DND-41 (cell line): ENCODE data around the gene METTL3.

Source experiments
- EZH2 ChIP-seq: IDR thresholded peaks from 3 replicates; pipeline ENCODE4 v1.6.1; 2012; ENCODE audit warnings: borderline replicate concordance, low read depth, mild to moderate bottlenecking, moderate library complexity, low read length, inconsistent platforms; ENCODE audit not compliant: severe bottlenecking
- TF ChIP-seq, protein P1 (sequence below): IDR thresholded peaks from 2 replicates; pipeline ENCODE4 v1.5.1; 2012; ENCODE audit warnings: borderline replicate concordance, low read length, moderate library complexity, mild to moderate bottlenecking; ENCODE audit not compliant: poor library complexity, severe bottlenecking; ENCODE audit errors: extremely low read depth

DNA sequence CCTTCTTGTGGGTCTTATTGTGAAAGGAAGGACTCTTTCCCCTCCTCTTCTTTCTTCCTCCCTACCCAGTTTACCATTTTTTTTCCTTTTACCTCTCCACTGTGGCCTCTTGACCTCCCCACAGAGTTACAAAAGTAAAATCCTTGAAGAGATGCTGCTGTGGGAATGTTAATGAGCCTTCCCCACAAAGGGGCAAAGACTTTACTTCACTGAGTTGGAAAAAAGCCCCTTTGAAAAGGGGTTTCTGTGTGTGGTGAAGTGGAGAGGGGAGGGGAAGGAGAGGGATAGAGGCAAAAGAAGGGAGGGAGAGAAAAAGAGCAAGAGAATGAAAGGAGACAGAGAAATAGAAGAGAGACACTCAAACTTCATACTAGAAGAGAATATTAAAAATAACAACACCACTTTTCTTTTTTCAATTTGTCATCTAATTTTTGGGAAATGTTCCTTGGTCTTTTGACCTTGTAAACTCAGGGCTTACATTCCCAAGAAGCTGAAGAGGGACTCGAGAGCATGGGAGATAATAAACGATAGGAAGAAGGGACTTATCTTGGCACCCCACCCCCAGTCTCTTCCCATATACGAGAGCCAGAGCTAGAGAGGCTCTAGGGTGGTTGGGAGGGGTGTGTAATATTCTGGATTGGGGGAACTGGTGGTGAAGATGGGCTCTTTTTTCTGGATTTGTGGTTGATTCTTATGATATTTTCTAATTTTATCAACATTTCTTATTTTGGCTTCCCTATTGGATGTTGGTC is 28.2 kb upstream of the METTL3 start:
- TF ChIP-seq, protein P1, sequence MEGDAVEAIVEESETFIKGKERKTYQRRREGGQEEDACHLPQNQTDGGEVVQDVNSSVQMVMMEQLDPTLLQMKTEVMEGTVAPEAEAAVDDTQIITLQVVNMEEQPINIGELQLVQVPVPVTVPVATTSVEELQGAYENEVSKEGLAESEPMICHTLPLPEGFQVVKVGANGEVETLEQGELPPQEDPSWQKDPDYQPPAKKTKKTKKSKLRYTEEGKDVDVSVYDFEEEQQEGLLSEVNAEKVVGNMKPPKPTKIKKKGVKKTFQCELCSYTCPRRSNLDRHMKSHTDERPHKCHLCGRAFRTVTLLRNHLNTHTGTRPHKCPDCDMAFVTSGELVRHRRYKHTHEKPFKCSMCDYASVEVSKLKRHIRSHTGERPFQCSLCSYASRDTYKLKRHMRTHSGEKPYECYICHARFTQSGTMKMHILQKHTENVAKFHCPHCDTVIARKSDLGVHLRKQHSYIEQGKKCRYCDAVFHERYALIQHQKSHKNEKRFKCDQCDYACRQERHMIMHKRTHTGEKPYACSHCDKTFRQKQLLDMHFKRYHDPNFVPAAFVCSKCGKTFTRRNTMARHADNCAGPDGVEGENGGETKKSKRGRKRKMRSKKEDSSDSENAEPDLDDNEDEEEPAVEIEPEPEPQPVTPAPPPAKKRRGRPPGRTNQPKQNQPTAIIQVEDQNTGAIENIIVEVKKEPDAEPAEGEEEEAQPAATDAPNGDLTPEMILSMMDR, result no peak
- TF ChIP-seq EZH2, result no peak
